IMR-90 (cell line): Measurements from ENCODE around the gene PTBP1. TPM values are rescaled to one million over a fixed set of nuclear protein-coding genes. Genes with fewer than 3 reads are reported as not detected.

Source experiments
- ATAC-seq: fragments of 200-7000 bp; cut with Tn5 transposase; 2 replicates; pipeline ENCODE4 v1.9.1; 2020; ENCODE audit warnings: low read depth, mild to moderate bottlenecking, moderate library complexity
- BruUV-seq: library from RNA; stranded (reverse); fragments of 400-500 nt; replicated peaks from 2 replicates; lab custom pipeline; 2021; lab: Mats Ljungman, UMichigan
- CTCF ChIA-PET: fragments of 300-600 bp; formaldehyde crosslinking; extraction: SDS; loops from one replicate; lab custom pipeline; 2021; ENCODE audit warnings: antibody characterized with exemption; lab: Yijun Ruan, JAX
- POLR2A ChIA-PET: fragments of 300-600 bp; sonication (Branson Sonifier 250); formaldehyde crosslinking; loops from one replicate; lab custom pipeline; 2022; ENCODE audit warnings: antibody characterized with exemption; ENCODE audit not compliant: unreplicated experiment; lab: Charles Lee
- DNase-seq: peaks from one replicate; pipeline ENCODE4 v3.0.0; 2013
- H2AFZ ChIP-seq: replicated peaks from 2 replicates; pipeline ENCODE3; 2013; ENCODE audit warnings: low read length, mild to moderate bottlenecking; ENCODE audit not compliant: poor library complexity
- H2AK5ac ChIP-seq: 2 replicates; pipeline ENCODE4 v1.6.1; 2013; ENCODE audit warnings: low read depth, low read length, inconsistent platforms
- H2AK9ac ChIP-seq: replicated peaks from 2 replicates; pipeline ENCODE3; 2013; ENCODE audit warnings: mild to moderate bottlenecking, low read depth, low read length, moderate library complexity; ENCODE audit not compliant: poor library complexity
- H2BK120ac ChIP-seq: 2 replicates; pipeline ENCODE4 v1.6.1; 2013; ENCODE audit warnings: low read depth, low read length, inconsistent platforms
- H2BK15ac ChIP-seq: 3 replicates; pipeline ENCODE4 v1.6.1; 2013; ENCODE audit warnings: low read depth, low read length, inconsistent platforms
- H2BK20ac ChIP-seq: 2 replicates; pipeline ENCODE4 v1.6.1; 2013; ENCODE audit warnings: low read depth, mild to moderate bottlenecking, inconsistent platforms, low read length, moderate library complexity
- H2BK5ac ChIP-seq: 2 replicates; pipeline ENCODE4 v1.6.1; 2013; ENCODE audit warnings: mild to moderate bottlenecking, low read depth, low read length, inconsistent platforms; ENCODE audit not compliant: poor library complexity, severe bottlenecking
- H3K14ac ChIP-seq: replicated peaks from 2 replicates; pipeline ENCODE4 v1.6.1; 2013; ENCODE audit warnings: low read depth, low read length, inconsistent platforms
- H3K18ac ChIP-seq: 2 replicates; pipeline ENCODE4 v1.6.1; 2013; ENCODE audit warnings: low read depth, low read length, control low read depth
- H3K23ac ChIP-seq: 2 replicates; pipeline ENCODE4 v1.6.1; 2013; ENCODE audit warnings: low read depth, low read length, inconsistent platforms
- H3K27ac ChIP-seq: 2 replicates; pipeline ENCODE4 v1.5.1; 2013; ENCODE audit warnings: mild to moderate bottlenecking, control low read depth, low read length; ENCODE audit not compliant: insufficient read depth
- H3K27me3 ChIP-seq: 2 replicates; pipeline ENCODE4 v1.6.1; 2013; ENCODE audit warnings: low read length; ENCODE audit not compliant: control insufficient read depth, insufficient read depth
- H3K36me3 ChIP-seq: 2 replicates; pipeline ENCODE4 v1.6.1; 2013; ENCODE audit warnings: low read length, mixed read lengths; ENCODE audit not compliant: control insufficient read depth, insufficient read depth
- H3K4ac ChIP-seq: 2 replicates; pipeline ENCODE4 v1.6.1; 2013; ENCODE audit warnings: low read depth, low read length, inconsistent platforms
- H3K4me1 ChIP-seq: 2 replicates; pipeline ENCODE4 v1.6.1; 2013; ENCODE audit warnings: low read length, mixed read lengths; ENCODE audit not compliant: control insufficient read depth, insufficient read depth
- H3K4me2 ChIP-seq: 2 replicates; pipeline ENCODE4 v1.6.1; 2013; ENCODE audit warnings: low read depth, mild to moderate bottlenecking, control low read depth, low read length, moderate library complexity
- H3K4me3 ChIP-seq: 2 replicates; pipeline ENCODE4 v1.5.1; 2013; ENCODE audit warnings: low read depth, mild to moderate bottlenecking, control low read depth, low read length, moderate library complexity; ENCODE audit not compliant: insufficient read depth
- H3K56ac ChIP-seq: 2 replicates; pipeline ENCODE4 v1.6.1; 2013; ENCODE audit warnings: low read length, inconsistent platforms; ENCODE audit not compliant: insufficient read depth; ENCODE audit errors: extremely low read depth
- H3K79me1 ChIP-seq, 2 experiments: 2 replicates each; pipeline ENCODE4 v1.6.1; 2013; ENCODE audit warnings: low read length in 2 of 2, inconsistent platforms in 1 of 2, low read depth in 1 of 2
- H3K9ac ChIP-seq: 2 replicates; pipeline ENCODE4 v1.6.1; 2013; ENCODE audit warnings: low read depth, low read length, control low read depth
- H3K9me1 ChIP-seq: 2 replicates; pipeline ENCODE4 v1.6.1; 2013; ENCODE audit warnings: low read length, inconsistent platforms; ENCODE audit not compliant: insufficient read depth
- H3K9me3 ChIP-seq: 2 replicates; pipeline ENCODE4 v1.6.1; 2013; ENCODE audit warnings: low read length; ENCODE audit not compliant: control insufficient read depth, insufficient read depth
- H4K20me1 ChIP-seq: 2 replicates; pipeline ENCODE4 v1.6.1; 2013; ENCODE audit warnings: low read length, inconsistent platforms; ENCODE audit not compliant: insufficient read depth
- H4K5ac ChIP-seq: 2 replicates; pipeline ENCODE4 v1.6.1; 2013; ENCODE audit warnings: mild to moderate bottlenecking, low read depth, low read length, control low read depth
- H4K8ac ChIP-seq, 2 experiments: 2 replicates each; pipeline ENCODE4 v1.6.1; 2013; ENCODE audit warnings: low read depth in 2 of 2, low read length in 2 of 2, control low read depth in 1 of 2, inconsistent platforms in 1 of 2
- H4K91ac ChIP-seq: 2 replicates; pipeline ENCODE4 v1.6.1; 2013; ENCODE audit warnings: low read depth, low read length, inconsistent platforms; ENCODE audit not compliant: insufficient read depth
- CEBPB ChIP-seq: IDR thresholded peaks from 2 replicates; pipeline ENCODE4 v1.6.1; 2012; ENCODE audit warnings: low read depth, low read length, improper control_type of control experiment
- CHD1 ChIP-seq: IDR thresholded peaks from 2 replicates; pipeline ENCODE4 v1.6.1; 2012; ENCODE audit warnings: low read depth, low read length, improper control_type of control experiment
- CTCF ChIP-seq: conservative IDR thresholded peaks from 2 replicates; pipeline ENCODE4 v1.5.1; 2012; ENCODE audit warnings: mild to moderate bottlenecking, low read depth, low read length, improper control_type of control experiment
- FOS ChIP-seq: fragments of 150-350 bp; IDR thresholded peaks from 2 replicates; pipeline ENCODE4 v1.6.1; 2016; ENCODE audit warnings: low read depth, low read length
- MXI1 ChIP-seq: IDR thresholded peaks from 2 replicates; pipeline ENCODE4 v1.6.1; 2012; ENCODE audit warnings: low read depth, mild to moderate bottlenecking, low read length, moderate library complexity, borderline replicate concordance
- WGBS, 2 experiments: methylation state at CpG; one replicate each; pipeline versions ENCODE4 v1.1.5 to v1.1.7; 2013; ENCODE audit warnings: missing lambda C conversion rate in 2 of 2; ENCODE audit not compliant: insufficient read length in 1 of 2; ENCODE audit errors: extremely low coverage in 2 of 2; 5-methylcytosine and 5-hydroxymethylcytosine counted together
- dilution Hi-C: fragments of 300-500 bp; cut with HindIII; formaldehyde crosslinking; loops from one replicate; pipeline ENCODE4 v1.14.3; 2018; ENCODE audit warnings: low sequenced_read_pairs; ENCODE audit not compliant: unreplicated experiment
- in situ Hi-C: fragments of 300-500 bp; cut with MboI; formaldehyde crosslinking; loops from 3 replicates; pipeline ENCODE4 v1.14.3; 2019; ENCODE audit warnings: low sequenced_read_pairs, inconsistent platforms, mixed read lengths
- intact Hi-C: fragments of 100-400 bp; cut with micrococcal nuclease; formaldehyde crosslinking; loops from 2 replicates; pipeline ENCODE4 v1.10.0; 2022
- polyA plus RNA-seq, 3 experiments: library from polyadenylated mRNA; depleted of rRNA; stranded (reverse); fragments of >200 nt; gene quantifications; 2 replicates each; pipeline ENCODE4 v1.2.3, GENCODE V29; 2012; ENCODE audit warnings: low replicate concordance in 1 of 3
- total RNA-seq: library from RNA; depleted of rRNA; stranded (reverse); fragments of >200 nt; gene quantifications from 2 replicates; pipeline ENCODE4 v1.2.3, GENCODE V29; 2012

The PTBP1 gene
- total and polyA plus RNA-seq, 2 of the 4 experiments (the other 2 are of a cell fraction) = 146 to 269 TPM

DNA sequence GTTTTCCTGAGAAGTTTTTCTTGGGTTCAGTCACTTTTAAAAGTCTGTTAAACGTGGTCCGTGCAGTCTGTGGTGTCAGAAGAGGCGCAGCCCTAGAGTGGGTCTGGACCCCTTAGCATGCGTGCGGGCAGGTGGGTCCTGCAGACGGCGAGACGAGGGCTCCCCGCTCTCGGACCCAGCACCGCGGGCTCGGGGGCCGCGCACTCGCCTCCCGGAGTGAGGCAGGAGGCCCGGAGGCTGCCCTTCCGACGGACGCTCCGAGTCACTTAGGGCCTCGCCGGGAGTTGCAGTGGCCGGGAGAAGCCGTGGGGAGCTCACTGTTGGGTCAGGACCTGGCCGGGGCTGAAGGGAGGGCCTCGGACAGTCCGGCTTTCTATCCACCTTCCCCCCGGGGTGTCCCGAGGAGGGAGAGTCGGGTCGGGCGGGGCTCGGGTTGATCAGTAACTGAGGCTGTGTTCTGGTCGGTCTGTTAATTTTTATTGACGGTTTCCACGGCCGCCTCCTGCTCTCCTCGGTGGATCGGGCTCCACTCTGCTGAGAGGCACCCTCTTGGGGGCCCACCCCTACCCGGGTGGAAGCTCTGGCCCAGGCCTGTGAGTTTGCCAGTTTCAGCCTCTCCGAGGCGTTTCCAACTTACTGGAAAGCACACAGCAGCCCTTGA lies 1.3 kb downstream of the PTBP1 start:
- peak overlapping the region; percentile 48 for H3K23ac ChIP-seq
- peak overlapping the region; percentile 56 for H2AK9ac ChIP-seq
- H2BK15ac ChIP-seq = no peak overlapping the region
- ATAC-seq = no peak
- peaks cover 0 to 8% of the 10 kb centered on the region in 2 experiments; a peak in 1 of 4 replicates for H3K79me1 ChIP-seq
- no peak overlapping the region for H3K18ac ChIP-seq
- dilution Hi-C loops = no loop called here
- H4K5ac ChIP-seq = 0 out of 2 replicates have a peak overlapping the region, but pooled peaks have one; percentile 10
- H3K4ac ChIP-seq = peak overlapping the region; percentile 81
- WGBS, 2 experiments = 2% methylated on average over 8 of the region's 44 CpGs; no CpG with 5 or more reads in 1 of the 2 experiments
- no peak overlapping the region for H2BK120ac ChIP-seq
- no peaks in the 10 kb centered on the region for H3K9me3 ChIP-seq
- intact Hi-C loops = loop anchor here (2.0 kb wide), 1 partner anchor 28 kb away; no protein-coding TSS in a partner anchor
- peak overlapping the region; percentile 48 for H2BK5ac ChIP-seq
- no peak overlapping the region; a peak in 1 of 4 replicates for H4K8ac ChIP-seq
- peak overlapping the region; percentile 84 for H3K14ac ChIP-seq
- H3K36me3 ChIP-seq = peaks cover 31% of the 10 kb centered on the region
- DNase-seq = no peak
- H3K4me2 ChIP-seq = peak overlapping the region; percentile 96
- no peaks in the 10 kb centered on the region for H3K27me3 ChIP-seq
- peak overlapping the region; percentile 90 for H3K56ac ChIP-seq
- H2AK5ac ChIP-seq = peak overlapping the region; percentile 86
- H3K9ac ChIP-seq = peak overlapping the region; percentile 98
- peak overlapping the region; percentile 85 for H3K27ac ChIP-seq
- peaks cover 30% of the 10 kb centered on the region for H3K4me1 ChIP-seq
- no peak overlapping the region for H2BK20ac ChIP-seq
- peak overlapping the region; percentile 2 for H2AFZ ChIP-seq
- POLR2A ChIA-PET = no interaction called here
- H3K9me1 ChIP-seq = peaks cover 11% of the 10 kb centered on the region; the same call in 1 of the 2 replicates
- H3K4me3 ChIP-seq = peak overlapping the region; percentile 94
- TF ChIP-seq MXI1 (no peak), CEBPB (no peak), FOS (no peak), CTCF (no peak), CHD1 (peak; percentile 26; the same call in 1 of the 2 replicates)
- in situ Hi-C loops = no loop called here
- no TSS peak for BruUV-seq
- peaks cover 57% of the 10 kb centered on the region for H4K20me1 ChIP-seq
- CTCF ChIA-PET = no interaction called here
- peak overlapping the region; percentile 9 for H4K91ac ChIP-seq
